PFSK-1 (cell line): ENCODE results near the gene LIX1.

Experiments used
- POLR2AphosphoS5 ChIP-seq: IDR thresholded peaks from 2 replicates; pipeline ENCODE4 v1.6.1; 2012; ENCODE audit warnings: low read depth, mild to moderate bottlenecking, control low read depth, low read length, moderate library complexity
- SIN3A ChIP-seq: IDR thresholded peaks from 2 replicates; pipeline ENCODE4 v1.6.1; 2012; ENCODE audit warnings: mild to moderate bottlenecking, low read length, moderate library complexity, borderline replicate concordance; ENCODE audit not compliant: insufficient read depth

- TF ChIP-seq SIN3A (no peak), POLR2AphosphoS5 (no peak)
Observed at GRCh38 chr5:97120195-97120594, 22.2 kb downstream of the LIX1 start.
